Right renal cortex interstitium (tissue), 3 donors: ENCODE data around the gene NHERF2. TPM values are rescaled to one million over a fixed set of nuclear protein-coding genes. Genes with fewer than 3 reads are reported as not detected.
"Not testable (repeated sequence)": the region's sequence is repeated elsewhere in the genome, so short reads cannot be mapped to it uniquely, and the experiment has no call there.

ENCODE experiments used
- DNase-seq, 3 donors: peaks; one replicate each; pipeline ENCODE4 v3.0.0-alpha.2; 2013; ENCODE audit warnings: low read depth in 3 of 3, low spot score in 2 of 3
- polyA plus RNA-seq, 3 donors: library from polyadenylated mRNA; unstranded; fragments of 120-200 nt; gene quantifications; one replicate each; pipeline ENCODE4 v1.2.1, GENCODE V29; 2013; ENCODE audit not compliant: insufficient read length in 3 of 3

NHERF2 gene
- polyA plus RNA-seq, 3 donors, result 82.6 to 106 (median 88.6) TPM

- no peak for DNase-seq
These were observed 1.5 kb upstream of the NHERF2 start for GRCh38 chr16:2025251-2025650.

- no peak for DNase-seq
These were observed 733 bp upstream of the NHERF2 start for GRCh38 chr16:2025878-2026460.

- DNase-seq, result no peak
These were observed 615 bp downstream of the NHERF2 start for GRCh38 chr16:2027024-2028010.

- DNase-seq, result no peak
These were observed 1.4 kb downstream of the NHERF2 start for GRCh38 chr16:2028146-2028545.

- no peak for DNase-seq
These were observed 2.0 kb downstream of the NHERF2 start for GRCh38 chr16:2028620-2029220.

- DNase-seq, result no peak
These were observed 2.6 kb downstream of the NHERF2 start for GRCh38 chr16:2029350-2029749.

- no peak for DNase-seq
These were observed 3.3 kb downstream of the NHERF2 start for GRCh38 chr16:2030036-2030435.

GRCh38 chr16:2031081-2031577 is 4.4 kb downstream of the NHERF2 start:
- no peak for DNase-seq

- no peak for DNase-seq
These were observed 5.8 kb downstream of the NHERF2 start for GRCh38 chr16:2032285-2033056.

GRCh38 chr16:2033057-2033908 is 6.6 kb downstream of the NHERF2 start:
- DNase-seq, result no peak

GRCh38 chr16:2033909-2034695 is 7.4 kb downstream of the NHERF2 start:
- not testable (repeated sequence) for DNase-seq

GRCh38 chr16:2034696-2035430 is 8.2 kb downstream of the NHERF2 start:
- DNase-seq, result no peak

GRCh38 chr16:2035431-2036199 is 8.9 kb downstream of the NHERF2 start:
- DNase-seq, result no peak

- DNase-seq, result no peak
These were observed 9.7 kb downstream of the NHERF2 start for GRCh38 chr16:2036200-2036966.

- no peak for DNase-seq
These were observed 10.4 kb downstream of the NHERF2 start for GRCh38 chr16:2037115-2037514.

GRCh38 chr16:2037647-2038381 is 11.1 kb downstream of the NHERF2 start:
- DNase-seq, result no peak
